Measurements from ENCODE around the gene TPTE.
"Not testable (repeated sequence)": the region's sequence is repeated elsewhere in the genome, so short reads cannot be mapped to it uniquely, and the experiment has no call there.

The TPTE gene

DNA sequence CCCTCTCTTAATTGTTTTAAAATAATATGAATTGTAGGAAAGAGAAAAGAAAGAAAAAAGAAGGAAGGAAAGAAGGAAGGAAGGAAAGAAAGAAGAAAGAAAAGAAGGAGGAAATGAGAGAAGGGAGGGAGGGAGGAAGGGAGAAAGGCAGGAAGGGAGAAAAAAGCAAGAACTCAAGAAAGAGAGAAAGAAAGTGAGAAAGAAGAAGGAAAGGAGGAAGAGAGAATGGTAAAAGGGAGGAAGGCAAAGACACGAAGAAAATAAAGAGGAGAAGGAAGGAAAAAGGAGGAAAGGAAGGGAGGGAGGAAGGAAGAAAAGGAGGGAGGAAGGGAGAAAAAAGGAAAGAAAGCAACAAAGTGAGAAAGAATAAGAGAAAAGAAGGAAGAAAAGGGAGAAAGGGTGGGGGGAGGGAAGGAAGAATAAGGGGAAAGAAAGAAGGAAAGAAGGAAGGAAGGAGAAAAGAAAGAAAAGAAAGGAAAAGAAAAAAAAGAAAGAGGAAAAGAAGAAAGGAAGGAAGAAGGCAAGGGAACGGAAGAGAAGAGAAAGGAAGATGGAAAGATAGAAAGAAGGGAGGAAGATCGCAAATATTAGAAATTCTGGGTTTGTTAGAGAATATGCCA, 95.9 kb downstream of the TPTE start:
- DNase-seq = not testable (repeated sequence)

DNA sequence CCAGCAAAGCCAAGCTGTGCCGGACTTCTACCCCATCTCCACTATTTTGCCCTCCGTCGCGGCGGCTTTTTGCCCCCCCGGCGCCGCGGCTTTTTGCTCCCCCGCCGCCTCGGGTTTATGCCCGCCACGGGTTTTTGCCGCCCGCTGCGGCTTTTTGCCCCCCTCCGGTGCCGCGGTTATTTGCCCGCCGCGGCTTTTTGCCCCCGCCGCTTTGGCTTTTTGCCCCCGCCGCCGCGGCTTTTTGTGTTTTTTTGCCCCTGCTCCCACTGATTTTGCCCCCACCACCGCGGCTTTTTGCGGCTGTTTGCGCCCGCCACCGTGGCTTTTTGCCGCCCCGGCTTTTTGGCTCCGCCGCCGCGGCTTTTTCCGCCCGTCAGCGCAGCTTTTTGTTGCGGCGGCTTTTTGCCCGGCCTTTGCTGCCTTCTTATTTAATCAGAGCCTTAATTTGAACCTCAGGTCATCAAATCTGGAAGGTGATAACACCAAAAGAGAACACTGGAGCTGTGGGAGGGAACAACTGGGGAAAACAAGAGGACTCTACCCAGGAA, 106.0 kb downstream of the TPTE start:
- DNase-seq = no peak

DNA sequence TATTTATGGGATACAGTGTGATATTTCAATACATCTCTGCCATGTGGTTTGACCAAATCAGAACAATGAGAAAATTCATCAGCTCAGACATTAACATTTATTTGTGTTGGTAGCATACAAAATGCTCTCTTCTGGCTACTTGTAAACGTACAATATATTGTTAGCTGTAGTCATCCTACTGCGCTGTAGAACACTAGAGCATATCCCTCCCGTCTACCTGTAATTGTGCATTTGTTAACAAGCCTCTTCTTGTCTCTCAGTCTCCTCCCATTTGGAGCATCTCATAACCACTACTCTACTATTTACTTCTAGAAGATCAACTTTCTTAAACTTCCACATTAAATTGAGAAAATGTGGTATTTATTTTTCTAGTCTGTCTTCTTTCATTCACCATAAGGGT, 107.9 kb downstream of the TPTE start:
- not testable (repeated sequence) for DNase-seq

DNA sequence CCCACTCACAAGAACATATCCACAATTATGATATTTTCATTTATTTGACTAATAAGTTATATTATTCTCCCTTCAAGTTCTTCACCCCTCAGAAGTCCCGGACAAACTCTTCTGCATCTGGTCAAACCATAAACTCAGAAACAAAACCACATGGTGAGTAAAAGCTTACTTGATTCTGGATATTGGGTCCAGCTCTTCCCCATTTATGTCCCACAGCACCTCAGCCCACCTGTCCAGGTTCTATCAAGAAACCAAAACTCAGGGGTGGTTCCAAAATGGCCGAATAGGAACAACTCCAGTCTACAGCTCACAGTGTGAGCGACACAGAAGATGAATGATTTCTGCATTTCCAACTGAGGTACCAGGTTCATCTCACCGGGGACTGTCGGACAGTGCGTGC, 109.4 kb downstream of the TPTE start:
- DNase-seq = not testable (repeated sequence)

DNA sequence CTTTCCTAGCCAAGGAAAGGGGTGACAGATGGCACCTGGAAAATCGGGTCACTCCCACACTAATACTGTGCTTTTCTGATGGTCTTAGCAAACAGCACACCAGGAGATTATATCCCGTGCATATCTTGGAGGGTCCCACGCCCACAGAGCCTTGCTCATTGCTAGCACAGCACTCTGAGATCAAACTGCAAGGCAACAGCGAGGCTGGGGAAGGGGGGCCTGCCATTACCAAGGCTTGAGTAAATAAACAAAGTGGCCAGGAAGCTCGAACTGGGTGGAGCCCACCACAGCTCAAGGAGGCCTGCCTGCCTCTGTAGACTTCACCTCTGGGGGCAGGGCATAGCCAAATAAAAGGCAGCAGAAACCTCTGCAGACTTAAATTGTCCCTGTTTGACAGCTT, 109.9 kb downstream of the TPTE start:
- not testable (repeated sequence) for DNase-seq

DNA sequence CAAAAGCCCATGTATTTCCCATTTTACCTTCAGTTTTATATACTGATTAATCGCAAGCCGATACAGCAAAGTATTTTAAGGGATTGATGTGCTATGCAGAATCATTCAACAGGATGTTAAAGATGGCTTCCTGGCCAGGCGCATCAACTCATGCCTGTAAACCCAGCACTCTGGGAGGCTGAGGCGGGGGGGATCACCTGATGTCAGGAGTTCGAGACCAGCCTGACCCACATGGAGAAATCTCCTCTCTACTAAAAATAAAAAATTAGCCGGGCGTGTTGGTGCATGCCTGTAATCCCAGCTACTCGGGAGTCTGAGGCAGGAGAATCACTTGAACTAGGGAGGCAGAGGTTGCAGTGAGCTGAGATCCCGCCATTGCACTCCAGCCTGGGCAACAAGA, 116.8 kb downstream of the TPTE start:
- DNase-seq = not testable (repeated sequence)

DNA sequence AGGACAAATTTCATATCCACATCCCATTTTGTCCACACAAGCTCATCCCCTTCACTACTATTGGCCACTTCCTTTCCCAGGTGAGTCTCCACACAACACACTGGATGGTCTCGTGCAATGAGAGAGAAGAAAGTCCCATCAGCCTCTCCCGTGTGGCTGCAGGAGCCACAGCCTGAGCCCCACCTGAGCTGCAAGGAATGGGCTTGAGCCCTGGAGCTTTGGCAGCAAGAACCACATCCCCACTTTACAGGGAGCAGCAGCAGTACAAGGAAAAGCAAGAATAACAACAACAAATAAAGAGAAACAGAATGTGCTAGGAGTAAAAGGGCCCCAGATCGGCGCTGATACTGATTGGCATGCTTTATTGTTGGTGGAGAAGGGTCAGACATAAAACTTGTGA, 117.7 kb downstream of the TPTE start:
- no peak for DNase-seq

DNA sequence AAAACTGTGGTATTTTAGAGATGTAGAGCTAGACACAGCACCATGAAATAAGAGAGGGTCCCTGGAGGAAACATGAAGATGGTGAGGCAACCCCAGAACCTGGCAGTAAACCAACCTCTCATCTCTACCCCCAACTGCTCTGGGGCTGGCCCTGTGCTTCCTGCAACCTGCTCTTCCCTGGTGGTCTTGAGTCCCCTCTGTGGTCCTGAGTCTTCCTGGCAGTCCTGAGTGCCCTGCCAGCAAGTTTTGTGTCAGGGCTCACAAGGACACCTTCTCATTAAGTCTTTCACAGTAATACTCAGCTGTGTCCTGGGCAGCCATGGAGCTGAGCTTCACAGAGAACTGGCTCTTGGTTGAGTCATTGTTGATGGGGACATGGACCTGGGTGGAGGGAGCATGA, 118.4 kb downstream of the TPTE start:
- not testable (repeated sequence) for DNase-seq

DNA sequence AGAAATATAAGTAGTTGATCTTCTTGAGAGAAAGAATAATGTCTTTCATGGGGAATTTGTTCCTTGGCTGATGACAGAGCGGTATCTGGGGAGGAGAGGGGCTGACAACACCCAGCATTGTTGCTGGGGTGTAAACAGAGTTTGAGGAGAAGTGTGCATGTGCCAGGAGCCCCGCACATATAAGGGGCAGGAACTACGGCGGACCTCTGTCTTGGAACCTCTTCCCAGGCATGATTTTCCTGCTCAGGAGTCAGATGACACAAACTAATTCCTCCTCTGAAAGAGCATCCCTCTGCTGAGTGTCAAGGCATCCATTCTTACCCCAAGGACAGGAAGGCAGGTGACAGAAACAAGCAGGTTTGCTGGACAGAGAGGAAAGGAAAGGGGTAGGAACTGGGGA, 119.1 kb downstream of the TPTE start:
- no peak for DNase-seq

DNA sequence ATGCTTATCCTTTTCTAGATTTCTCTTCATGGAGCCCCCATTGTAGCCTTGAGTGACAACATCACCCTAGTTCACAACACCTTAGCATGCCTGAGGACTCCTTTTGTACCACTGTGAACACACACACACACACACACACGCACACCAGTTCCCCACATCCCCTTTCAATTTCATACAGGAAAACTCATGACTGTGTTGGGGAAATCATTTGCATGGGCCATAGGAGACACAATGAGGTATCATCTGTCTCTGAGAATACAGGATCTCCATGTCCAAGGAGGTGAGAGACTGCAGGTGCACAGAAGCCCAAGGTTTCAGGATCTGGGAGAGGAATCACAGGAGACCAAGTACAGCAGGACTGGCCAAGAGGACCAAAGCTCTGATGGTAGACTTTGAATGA, 119.7 kb downstream of the TPTE start:
- DNase-seq = no peak

DNA sequence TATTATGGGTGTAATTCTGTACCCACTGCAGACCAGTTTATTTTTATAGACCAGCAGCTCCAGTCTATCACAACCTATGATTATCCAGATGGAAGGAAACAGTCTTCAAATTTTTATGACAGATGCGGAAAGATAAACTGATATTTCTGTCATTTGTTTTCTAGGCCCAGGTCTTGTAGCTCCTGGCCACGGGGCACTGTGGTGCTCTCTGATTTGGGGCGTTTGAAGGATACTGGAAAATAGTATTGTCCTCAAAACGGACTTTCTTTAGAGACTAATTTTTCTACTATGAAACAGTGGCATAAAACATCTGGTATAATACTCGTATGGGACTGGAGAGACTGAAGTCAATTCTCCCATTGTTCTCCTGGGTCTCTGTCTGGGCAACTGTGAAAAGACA, 124.3 kb downstream of the TPTE start:
- not testable (repeated sequence) for DNase-seq

DNA sequence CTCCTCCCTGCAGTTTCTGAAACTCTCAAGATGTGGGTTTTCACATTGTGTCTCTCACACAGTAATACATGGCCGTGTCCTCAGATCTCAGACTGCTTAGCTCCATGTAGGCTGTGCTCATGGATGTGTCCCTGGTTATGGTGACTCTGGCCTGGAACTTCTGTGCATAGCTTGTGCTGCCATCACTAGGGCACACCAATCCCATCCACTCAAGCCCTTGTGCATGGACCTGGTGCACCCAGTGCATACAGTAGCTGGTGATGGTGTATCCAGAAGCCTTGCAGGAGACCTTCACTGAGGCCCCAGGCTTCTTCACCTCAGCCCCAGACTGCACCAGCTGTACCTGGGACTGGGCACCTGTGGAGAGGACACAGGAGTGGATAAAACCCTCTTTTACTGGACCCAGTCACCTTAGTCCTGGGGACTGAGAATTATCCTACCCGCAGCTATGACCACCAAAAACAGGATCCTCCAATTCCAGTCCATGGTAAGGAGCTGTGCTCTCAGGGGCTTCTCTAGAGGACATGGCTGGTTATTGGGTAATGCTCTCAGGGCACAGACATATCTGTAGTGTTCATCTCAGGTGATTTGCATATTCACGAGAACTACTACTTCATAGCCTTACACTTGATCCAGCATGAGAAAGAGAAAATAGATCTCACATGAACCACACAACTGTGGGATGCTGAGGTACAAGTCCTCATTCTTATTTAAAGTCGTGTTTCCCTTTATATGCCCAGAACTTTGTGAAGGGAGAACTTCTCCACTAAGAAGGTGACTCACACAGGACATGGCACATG, 128.2 kb downstream of the TPTE start:
- not testable (repeated sequence) for DNase-seq

DNA sequence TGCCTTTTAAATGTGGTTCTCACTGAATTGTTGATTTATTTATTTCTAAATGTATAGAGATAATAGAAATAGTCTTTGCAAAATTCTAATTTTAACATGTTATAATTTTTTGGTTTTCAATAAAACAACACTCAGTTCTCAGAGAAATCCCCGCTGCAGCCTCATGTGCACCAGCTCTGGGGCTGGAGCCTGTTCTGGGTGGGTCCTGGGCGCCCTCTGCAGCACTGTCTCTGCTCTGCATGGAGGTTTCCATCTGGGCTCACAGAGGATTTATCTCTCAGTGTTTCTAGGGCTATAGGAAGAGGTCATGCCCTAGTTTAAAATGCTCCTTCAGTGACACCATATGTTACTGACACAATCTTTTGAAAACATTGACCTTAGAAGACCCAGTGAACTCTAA, 128.9 kb downstream of the TPTE start:
- not testable (repeated sequence) for DNase-seq

All from stimulated activated CD4-positive, alpha-beta T cell treated with anti-CD3 and anti-CD28 coated beads, Interleukin-12 subunit alpha, Interleukin-12 subunit beta, amount 100 ng/mL, for 4 hours (primary cell).